AG08396 (cell line): ENCODE results near the gene TFCP2L1.

Source experiments
- DNase-seq: peaks from one replicate; pipeline ENCODE4 v3.0.0; 2012; ENCODE audit warnings: low spot score, mixed read lengths

Gene TFCP2L1

GRCh38 chr2:121172456-121172855, 112.5 kb downstream of the TFCP2L1 start:
- no peak for DNase-seq

- no peak for DNase-seq
These were observed 113.3 kb downstream of the TFCP2L1 start for GRCh38 chr2:121171625-121172119.

- DNase-seq, result no peak
These were observed 114.4 kb downstream of the TFCP2L1 start for GRCh38 chr2:121170577-121170976.

GRCh38 chr2:121167411-121167810, 117.6 kb downstream of the TFCP2L1 start:
- DNase-seq, result no peak
